Naive thymus-derived CD4-positive, alpha-beta T cell (primary cell): Measurements from ENCODE around the gene ANGPTL1. TPM values are rescaled to one million over a fixed set of nuclear protein-coding genes. Genes with fewer than 3 reads are reported as not detected.

Experiments
- ATAC-seq: fragments of 150-1000 bp; cut with Tn5 transposase; 2 replicates; pipeline ENCODE4 v1.10.0; 2021; ENCODE audit warnings: mild to moderate bottlenecking, moderate library complexity
- CTCF ChIA-PET: fragments of 350-600 bp; sonication (Branson Sonifier 250); formaldehyde crosslinking; loops from one replicate; lab custom pipeline; 2021; ENCODE audit warnings: antibody characterized with exemption; lab: Charles Lee
- POLR2A ChIA-PET: fragments of 350-600 bp; sonication (Branson Sonifier 250); formaldehyde crosslinking; loops from one replicate; lab custom pipeline; 2021; ENCODE audit warnings: antibody characterized with exemption, inconsistent platforms; lab: Charles Lee
- DNase-seq, 9 donors: peaks; one replicate each; pipeline versions ENCODE4 v3.0.0 to v3.0.0-alpha.2; 2020 to 2022; ENCODE audit warnings: mixed read lengths in 1 of 9
- H3K27ac ChIP-seq: one replicate; pipeline ENCODE4 v1.7.0; 2013; ENCODE audit warnings: mild to moderate bottlenecking, low read depth, low read length, moderate library complexity
- H3K27me3 ChIP-seq, 2 donors: one replicate each; pipeline ENCODE4 v1.7.0; 2013; ENCODE audit warnings: low read length in 2 of 2, mild to moderate bottlenecking in 2 of 2, moderate library complexity in 2 of 2; ENCODE audit not compliant: control insufficient read depth in 2 of 2, insufficient read depth in 2 of 2
- H3K36me3 ChIP-seq, 3 experiments: 1 replicate in 2 of 3; 2 replicates in 1 of 3; pipeline ENCODE4 v1.7.0; 2013; ENCODE audit warnings: low read length in 3 of 3, mild to moderate bottlenecking in 3 of 3, moderate library complexity in 1 of 3; ENCODE audit not compliant: insufficient read depth in 3 of 3, control insufficient read depth in 2 of 3
- H3K4me1 ChIP-seq, 2 donors: one replicate each; pipeline ENCODE4 v1.7.0; 2013; ENCODE audit warnings: low read length in 2 of 2, mild to moderate bottlenecking in 2 of 2, moderate library complexity in 1 of 2; ENCODE audit not compliant: control insufficient read depth in 2 of 2, insufficient read depth in 2 of 2
- H3K4me3 ChIP-seq: 2 replicates; pipeline ENCODE4 v1.7.0; 2013; ENCODE audit warnings: mild to moderate bottlenecking, low read length
- H3K9me3 ChIP-seq, 3 experiments: 1 replicate in 2 of 3; 2 replicates in 1 of 3; pipeline ENCODE4 v1.7.0; 2013; ENCODE audit warnings: low read length in 3 of 3; ENCODE audit not compliant: control insufficient read depth in 2 of 3
- H3K27ac Mint-ChIP-seq, 9 donors: one replicate each; pipeline ENCODE4 v1.8.0; 2020 to 2022; ENCODE audit warnings: mixed read lengths in 9 of 9, mild to moderate bottlenecking in 8 of 9, moderate library complexity in 5 of 9, inconsistent platforms in 2 of 9
- H3K27me3 Mint-ChIP-seq, 5 donors: one replicate each; pipeline ENCODE4 v1.8.0; 2021 to 2022; ENCODE audit warnings: mixed read lengths in 5 of 5, mild to moderate bottlenecking in 1 of 5
- H3K36me3 Mint-ChIP-seq, 5 donors: one replicate each; pipeline ENCODE4 v1.8.0; 2020 to 2022; ENCODE audit warnings: mixed read lengths in 5 of 5, mild to moderate bottlenecking in 3 of 5, inconsistent platforms in 1 of 5
- H3K4me1 Mint-ChIP-seq, 7 donors: one replicate each; pipeline ENCODE4 v1.8.0; 2020 to 2022; ENCODE audit warnings: mixed read lengths in 7 of 7, mild to moderate bottlenecking in 3 of 7, inconsistent platforms in 1 of 7
- H3K4me3 Mint-ChIP-seq, 10 donors: one replicate each; pipeline ENCODE4 v1.8.0; 2020 to 2022; ENCODE audit warnings: mild to moderate bottlenecking in 10 of 10, mixed read lengths in 10 of 10, moderate library complexity in 6 of 10, inconsistent platforms in 2 of 10
- H3K9me3 Mint-ChIP-seq, 11 donors: one replicate each; pipeline ENCODE4 v1.8.0; 2020 to 2022; ENCODE audit warnings: mixed read lengths in 11 of 11, mild to moderate bottlenecking in 4 of 11, inconsistent platforms in 1 of 11, moderate library complexity in 1 of 11
- intact Hi-C, 2 donors: fragments of 100-400 bp; cut with micrococcal nuclease; formaldehyde crosslinking; loops; one replicate each; pipeline ENCODE4 v1.15.1; 2023
- polyA plus RNA-seq, 2 donors: library from polyadenylated mRNA; unstranded; fragments of 300-500 nt; fragmentation: Illumina TruSeq; gene quantifications; one replicate each; pipeline ENCODE4 v1.2.3, GENCODE V29; 2021
- total RNA-seq, 6 experiments: library from RNA in 5 of 6; stranded (reverse) in 5 of 6; gene quantifications; 1 replicate in 5 of 6; 2 replicates in 1 of 6; pipeline ENCODE4 v1.2.3 and lab custom pipeline; 2021 to 2026

Gene ANGPTL1, protein sequence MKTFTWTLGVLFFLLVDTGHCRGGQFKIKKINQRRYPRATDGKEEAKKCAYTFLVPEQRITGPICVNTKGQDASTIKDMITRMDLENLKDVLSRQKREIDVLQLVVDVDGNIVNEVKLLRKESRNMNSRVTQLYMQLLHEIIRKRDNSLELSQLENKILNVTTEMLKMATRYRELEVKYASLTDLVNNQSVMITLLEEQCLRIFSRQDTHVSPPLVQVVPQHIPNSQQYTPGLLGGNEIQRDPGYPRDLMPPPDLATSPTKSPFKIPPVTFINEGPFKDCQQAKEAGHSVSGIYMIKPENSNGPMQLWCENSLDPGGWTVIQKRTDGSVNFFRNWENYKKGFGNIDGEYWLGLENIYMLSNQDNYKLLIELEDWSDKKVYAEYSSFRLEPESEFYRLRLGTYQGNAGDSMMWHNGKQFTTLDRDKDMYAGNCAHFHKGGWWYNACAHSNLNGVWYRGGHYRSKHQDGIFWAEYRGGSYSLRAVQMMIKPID
- total RNA-seq: not detected
- polyA plus RNA-seq: not detected
- not detected for total RNA-seq (lab: John Stamatoyannopoulos, UW)

DNA sequence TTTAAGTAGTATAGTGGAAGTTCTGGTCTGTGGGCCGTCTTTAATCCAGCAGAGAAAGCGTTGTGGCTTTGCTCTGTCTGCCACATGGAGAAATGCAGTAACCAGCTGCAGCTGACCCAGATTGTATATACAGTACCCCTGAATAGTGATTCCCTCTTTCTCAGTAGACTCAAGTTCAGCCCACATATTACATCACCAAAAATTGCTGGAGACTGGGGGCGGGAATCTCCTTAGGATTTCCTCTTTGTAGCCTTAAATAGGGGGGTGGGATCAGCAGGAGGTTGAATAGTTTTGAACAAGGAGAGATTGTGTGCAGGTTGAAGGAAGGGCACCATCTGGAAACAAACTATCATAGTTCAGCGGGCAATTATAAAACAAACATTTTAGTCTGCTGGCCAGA, at the start of gene ANGPTL1:
TSS of gene ANGPTL1 (minus strand) at position 134 of the 400 bp plus-strand sequence. CDS start 5,301 bp downstream, outside the sequence.
- Histone ChIP-seq H3K36me3 (no peaks in the 10 kb centered on the region), H3K9me3 (no peaks in the 10 kb centered on the region), H3K4me1 (no peaks in the 10 kb centered on the region), H3K27me3 (no peaks in the 10 kb centered on the region), H3K27ac (no peak within 1 kb of the TSS), H3K4me3 (no peak within 1 kb of the TSS)
- peaks cover 0 to 18% (median 4%) of the 10 kb centered on the region in 5 donors for H3K36me3 Mint-ChIP-seq
- no peak within 1 kb of the TSS for H3K4me3 Mint-ChIP-seq
- intact Hi-C loops: no loop called here
- peaks cover 0 to 7% (median 0%) of the 10 kb centered on the region in 7 donors for H3K4me1 Mint-ChIP-seq
- POLR2A ChIA-PET: no interaction called here
- CTCF ChIA-PET: no interaction called here
- H3K9me3 Mint-ChIP-seq: no peaks in the 10 kb centered on the region
- no peaks in the 10 kb centered on the region for H3K27me3 Mint-ChIP-seq
- DNase-seq (no peak), ATAC-seq (no peak)
- no peak within 1 kb of the TSS for H3K27ac Mint-ChIP-seq

DNA sequence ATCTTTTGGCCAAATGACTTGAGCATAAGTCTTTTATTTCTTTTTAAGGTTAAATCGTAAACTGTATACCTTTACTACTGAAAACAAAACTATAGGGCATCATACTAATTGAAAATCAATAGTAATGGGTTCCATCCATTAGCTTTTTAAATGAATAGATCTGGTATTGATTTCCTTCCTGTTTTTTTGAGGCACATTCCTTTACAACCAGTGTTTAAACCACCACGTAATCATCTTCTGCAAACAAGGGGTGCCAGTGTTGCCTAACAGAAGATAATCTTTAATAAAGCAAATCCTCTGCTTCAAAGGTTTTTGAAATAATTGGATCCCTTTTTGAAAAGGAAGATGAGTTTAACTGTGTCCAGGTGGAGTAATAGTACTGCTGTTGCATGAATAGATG, 48.7 kb upstream of the ANGPTL1 start:
- Mint-ChIP-seq H3K36me3 (peaks cover 0 to 64% (median 39%) of the 10 kb centered on the region in 5 donors), H3K27ac (no peak overlapping the region)

DNA sequence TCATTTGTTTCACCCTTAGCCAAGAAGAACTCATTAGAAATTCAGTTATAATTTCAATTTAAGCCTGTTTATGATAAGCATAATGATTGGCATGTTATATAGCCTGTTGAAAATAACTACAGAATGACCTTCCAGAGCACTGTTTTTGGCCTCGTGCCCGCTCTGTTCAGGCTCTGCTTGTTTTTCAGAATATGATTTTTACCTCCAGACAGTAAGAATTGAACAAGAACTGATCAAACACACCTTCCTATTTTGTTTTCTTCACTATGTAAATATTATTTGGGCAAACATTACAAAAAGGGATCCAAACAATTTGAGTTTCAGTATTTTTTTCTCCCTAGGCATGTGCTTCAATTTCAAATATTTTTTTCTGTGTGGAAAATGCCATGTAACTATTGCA, 48.1 kb upstream of the ANGPTL1 start:
- DNase-seq (no peak), ATAC-seq (no peak)
- ChIA-PET CTCF (no interaction called here), POLR2A (no interaction called here)
- Histone ChIP-seq H3K27me3 (no peaks in the 10 kb centered on the region), H3K9me3 (peaks cover 0 to 7% (median 0%) of the 10 kb centered on the region in 3 experiments), H3K27ac (no peak overlapping the region), H3K4me3 (no peak overlapping the region), H3K4me1 (no peaks in the 10 kb centered on the region), H3K36me3 (peaks cover 0 to 12% (median 0%) of the 10 kb centered on the region in 3 experiments)
- H3K9me3 Mint-ChIP-seq: peaks cover 0 to 15% (median 3%) of the 10 kb centered on the region in 11 donors
- H3K27me3 Mint-ChIP-seq: peaks cover 0 to 5% (median 0%) of the 10 kb centered on the region in 5 donors
- no peak overlapping the region for H3K4me3 Mint-ChIP-seq
- H3K4me1 Mint-ChIP-seq: no peaks in the 10 kb centered on the region
- peaks cover 0 to 67% (median 43%) of the 10 kb centered on the region in 5 donors for H3K36me3 Mint-ChIP-seq
- H3K27ac Mint-ChIP-seq: no peak overlapping the region
- intact Hi-C loops: loop anchor here in 1 of 2 donors (2.0 kb wide), 1 partner anchor 46 kb away; no protein-coding TSS in a partner anchor

More for the DNA sequence above, 48.7 kb upstream of the ANGPTL1 start:
- no peak for ATAC-seq
- H3K4me3 ChIP-seq: no peak overlapping the region
- H3K9me3 ChIP-seq: peaks cover 0 to 7% (median 0%) of the 10 kb centered on the region in 3 experiments
- Mint-ChIP-seq H3K9me3 (peaks cover 0 to 21% (median 7%) of the 10 kb centered on the region in 11 donors), H3K4me1 (no peaks in the 10 kb centered on the region), H3K27me3 (peaks cover 0 to 5% (median 0%) of the 10 kb centered on the region in 5 donors), H3K4me3 (no peak overlapping the region)
- H3K27me3 ChIP-seq: no peaks in the 10 kb centered on the region
- DNase-seq: no peak
- no peaks in the 10 kb centered on the region for H3K4me1 ChIP-seq
- peaks cover 0 to 9% (median 0%) of the 10 kb centered on the region in 3 experiments for H3K36me3 ChIP-seq
- intact Hi-C loops: loop anchor here in 1 of 2 donors (2.0 kb wide), 1 partner anchor 47 kb away; no protein-coding TSS in a partner anchor
- ChIA-PET POLR2A (no interaction called here), CTCF (no interaction called here)
- H3K27ac ChIP-seq: no peak overlapping the region

DNA sequence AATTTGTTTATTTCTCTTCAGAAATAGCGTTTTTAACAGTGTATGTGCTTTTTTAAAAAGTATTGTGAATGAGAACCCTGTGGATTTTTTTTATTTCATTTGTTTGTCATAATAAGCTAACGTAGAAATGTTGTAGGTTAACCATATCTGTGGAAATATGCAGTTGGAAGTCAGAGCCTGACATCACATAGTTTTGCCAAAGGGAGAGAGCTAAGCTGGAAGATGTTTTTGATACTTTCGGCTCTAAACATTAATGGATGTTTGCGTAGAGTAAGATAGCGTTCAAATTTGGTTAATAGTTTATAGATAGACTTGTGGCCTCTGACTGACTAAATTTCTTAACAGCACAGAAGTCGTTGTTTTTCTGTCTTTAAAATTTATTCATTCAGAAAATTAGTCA, 47.4 kb upstream of the ANGPTL1 start:
- DNase-seq (no peak), ATAC-seq (no peak)
- peaks cover 0 to 15% (median 0%) of the 10 kb centered on the region in 3 experiments for H3K36me3 ChIP-seq
- no peaks in the 10 kb centered on the region for H3K4me1 ChIP-seq
- no peak overlapping the region for H3K27ac Mint-ChIP-seq
- H3K27me3 ChIP-seq: no peaks in the 10 kb centered on the region
- peaks cover 0 to 68% (median 45%) of the 10 kb centered on the region in 5 donors for H3K36me3 Mint-ChIP-seq
- intact Hi-C loops: loop anchor here in 1 of 2 donors (2.0 kb wide), 1 partner anchor 46 kb away; no protein-coding TSS in a partner anchor
- H3K9me3 ChIP-seq: peaks cover 0 to 4% (median 0%) of the 10 kb centered on the region in 3 experiments
- no peak overlapping the region for H3K4me3 Mint-ChIP-seq
- no peaks in the 10 kb centered on the region for H3K4me1 Mint-ChIP-seq
- CTCF ChIA-PET: no interaction called here
- no peak overlapping the region for H3K27ac ChIP-seq
- POLR2A ChIA-PET: no interaction called here
- peaks cover 0 to 5% (median 0%) of the 10 kb centered on the region in 5 donors for H3K27me3 Mint-ChIP-seq
- peaks cover 0 to 8% (median 0%) of the 10 kb centered on the region in 11 donors for H3K9me3 Mint-ChIP-seq
- H3K4me3 ChIP-seq: no peak overlapping the region

DNA sequence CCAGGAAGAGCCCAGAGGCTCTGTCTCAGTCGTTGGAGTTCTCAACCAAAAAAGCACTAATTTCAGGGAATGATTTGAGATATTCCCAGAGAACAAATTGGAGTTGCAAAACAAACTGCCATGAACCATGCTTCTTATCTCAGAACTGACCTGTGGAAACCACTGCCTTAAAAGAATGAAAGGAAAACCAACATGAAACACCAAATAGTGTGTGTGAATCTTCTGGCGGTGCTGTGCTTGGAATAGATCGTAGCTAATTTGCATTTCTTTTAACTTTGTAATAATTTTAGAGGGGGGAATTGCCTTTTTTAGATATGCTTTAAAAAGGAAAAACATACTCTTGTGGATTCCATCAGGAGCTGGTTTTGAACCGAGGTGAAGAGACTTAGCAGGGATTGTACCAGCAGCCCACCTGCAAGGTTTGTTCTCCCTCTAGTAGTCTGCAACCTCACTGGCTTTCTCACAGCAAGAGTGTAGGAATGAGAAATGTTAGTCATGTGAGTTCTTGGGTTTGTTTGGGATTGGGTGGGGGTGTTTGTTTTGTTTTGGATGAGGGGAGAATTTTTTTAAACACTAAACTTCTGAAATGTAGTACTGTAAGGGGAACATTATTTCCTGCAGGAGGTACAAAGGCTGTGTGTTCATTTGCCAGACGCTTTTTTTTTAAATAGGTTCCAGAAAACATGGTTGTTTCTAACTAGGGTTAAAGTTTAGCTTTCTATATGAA, 45.7 kb upstream of the ANGPTL1 start:
- intact Hi-C loops: no loop called here
- Mint-ChIP-seq H3K9me3 (peaks cover 0 to 4% (median 0%) of the 10 kb centered on the region in 11 donors), H3K4me1 (no peaks in the 10 kb centered on the region), H3K27ac (no peak overlapping the region), H3K4me3 (no peak overlapping the region), H3K36me3 (peaks cover 6 to 68% (median 46%) of the 10 kb centered on the region in 5 donors), H3K27me3 (peaks cover 0 to 3% (median 0%) of the 10 kb centered on the region in 5 donors)
- Histone ChIP-seq H3K27ac (no peak overlapping the region), H3K4me3 (no peak overlapping the region), H3K4me1 (no peaks in the 10 kb centered on the region), H3K9me3 (no peaks in the 10 kb centered on the region), H3K36me3 (peaks cover 0 to 15% (median 0%) of the 10 kb centered on the region in 3 experiments), H3K27me3 (no peaks in the 10 kb centered on the region)
- ATAC-seq: no peak
- no peak for DNase-seq
- ChIA-PET POLR2A (no interaction called here), CTCF (no interaction called here)

DNA sequence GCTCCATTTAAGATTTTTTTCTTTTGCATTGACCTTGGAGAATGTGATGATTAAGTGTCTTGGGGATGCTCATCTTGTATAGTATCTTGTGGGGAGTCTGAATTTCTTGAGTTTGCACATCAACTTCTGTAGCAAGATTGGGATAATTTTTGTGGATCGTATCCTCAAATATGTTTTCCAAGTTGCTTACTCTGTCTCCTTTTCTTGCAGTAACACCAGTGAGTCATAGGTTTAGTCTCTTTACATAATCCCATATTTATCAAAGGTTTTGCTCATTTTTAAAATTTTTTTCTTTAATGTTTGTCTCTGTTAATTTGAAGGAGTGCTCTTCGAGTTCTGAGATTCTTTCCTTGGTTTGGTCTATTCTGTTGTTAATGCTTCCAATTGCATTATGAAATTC, 41.7 kb upstream of the ANGPTL1 start:
- ATAC-seq (no peak), DNase-seq (no peak)
- intact Hi-C loops: no loop called here
- H3K27ac Mint-ChIP-seq: no peak overlapping the region
- Histone ChIP-seq H3K27ac (no peak overlapping the region), H3K27me3 (no peaks in the 10 kb centered on the region), H3K9me3 (no peaks in the 10 kb centered on the region), H3K36me3 (peaks cover 0 to 15% (median 0%) of the 10 kb centered on the region in 3 experiments), H3K4me3 (no peak overlapping the region), H3K4me1 (no peaks in the 10 kb centered on the region)
- CTCF ChIA-PET: no interaction called here
- H3K27me3 Mint-ChIP-seq: peaks cover 0 to 6% (median 0%) of the 10 kb centered on the region in 5 donors
- no peak overlapping the region for H3K4me3 Mint-ChIP-seq
- peaks cover 0 to 5% (median 0%) of the 10 kb centered on the region in 11 donors for H3K9me3 Mint-ChIP-seq
- H3K36me3 Mint-ChIP-seq: peaks cover 9 to 76% (median 63%) of the 10 kb centered on the region in 5 donors
- no peaks in the 10 kb centered on the region for H3K4me1 Mint-ChIP-seq
- POLR2A ChIA-PET: no interaction called here
